HEK293 (cell line): Measurements from ENCODE around the gene ZWILCH.

Experiments used
- TCF7L2 ChIP-seq: IDR thresholded peaks from 2 replicates; pipeline ENCODE4 v1.6.1; 2011; ENCODE audit warnings: low read depth, mild to moderate bottlenecking, inconsistent platforms, low read length, moderate library complexity, borderline replicate concordance
- ZBTB48 ChIP-seq: fragments of 450-650 bp; formaldehyde crosslinking; IDR thresholded peaks from 2 replicates; pipeline ENCODE4 v1.5.1; 2016; ENCODE audit warnings: missing biosample characterization, missing genetic modification characterization
- ZNF121 ChIP-seq: fragments of 450-650 bp; formaldehyde crosslinking; IDR thresholded peaks from 2 replicates; pipeline ENCODE4 v1.5.1; 2016; ENCODE audit warnings: missing biosample characterization, missing genetic modification characterization
- ZNF146 ChIP-seq: fragments of 450-650 bp; formaldehyde crosslinking; IDR thresholded peaks from 2 replicates; pipeline ENCODE4 v1.5.1; 2016; ENCODE audit warnings: missing biosample characterization, missing genetic modification characterization
- ZNF248 ChIP-seq: fragments of 450-650 bp; formaldehyde crosslinking; IDR thresholded peaks from 2 replicates; pipeline ENCODE4 v1.5.1; 2017; ENCODE audit warnings: missing biosample characterization, missing genetic modification characterization
- ZNF311 ChIP-seq: fragments of 450-650 bp; formaldehyde crosslinking; IDR thresholded peaks from 2 replicates; pipeline ENCODE4 v1.5.1; 2017; ENCODE audit warnings: missing biosample characterization, missing genetic modification characterization, borderline replicate concordance
- ZNF529 ChIP-seq: fragments of 450-650 bp; formaldehyde crosslinking; IDR thresholded peaks from 2 replicates; pipeline ENCODE4 v1.5.1; 2017; ENCODE audit warnings: missing genetic modification characterization, missing biosample characterization; ENCODE audit not compliant: insufficient replicate concordance
- ZNF544 ChIP-seq: fragments of 450-650 bp; formaldehyde crosslinking; IDR thresholded peaks from 2 replicates; pipeline ENCODE4 v1.5.0; 2017; ENCODE audit warnings: missing biosample characterization, missing genetic modification characterization
- ZNF645 ChIP-seq: fragments of 450-650 bp; formaldehyde crosslinking; IDR thresholded peaks from 2 replicates; pipeline ENCODE4; 2016; ENCODE audit warnings: missing biosample characterization, missing genetic modification characterization
- TF ChIP-seq, protein P1 (sequence below): fragments of 450-650 bp; formaldehyde crosslinking; conservative IDR thresholded peaks from 2 replicates; pipeline ENCODE4 v1.5.1; 2016; ENCODE audit warnings: low read depth, missing biosample characterization, missing genetic modification characterization
- TF ChIP-seq, protein P2 (sequence below): fragments of 450-650 bp; formaldehyde crosslinking; IDR thresholded peaks from 2 replicates; pipeline ENCODE4 v1.5.1; 2016; ENCODE audit warnings: missing biosample characterization, missing genetic modification characterization
- TF ChIP-seq, protein P3 (sequence below): fragments of 450-650 bp; formaldehyde crosslinking; IDR thresholded peaks from 2 replicates; pipeline ENCODE4 v1.5.1; 2016; ENCODE audit warnings: missing biosample characterization, missing genetic modification characterization

DNA sequence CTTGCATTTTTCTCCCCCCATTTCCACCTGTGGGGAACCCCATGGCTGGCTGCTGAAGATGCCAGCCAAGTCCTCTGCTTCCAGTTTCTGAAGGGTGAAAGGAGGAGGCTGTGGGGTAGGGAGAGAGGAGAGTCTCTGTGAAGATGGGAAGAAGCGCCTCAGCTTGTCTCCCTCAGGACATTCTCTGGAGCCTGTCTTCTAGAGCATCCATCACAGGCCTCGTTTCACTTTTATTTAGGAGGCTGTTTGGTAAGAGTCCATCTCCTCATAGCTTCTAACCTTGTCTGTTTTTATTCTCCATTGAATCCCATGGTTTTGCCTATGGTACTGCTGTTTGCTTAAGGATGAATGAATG is 69.4 kb downstream of the ZWILCH start:
- no peak for TF ChIP-seq ZNF248 (tag by site-specific recombination)
- TF ChIP-seq ZNF529 (tag by site-specific recombination), result no peak
- TF ChIP-seq, protein P1, sequence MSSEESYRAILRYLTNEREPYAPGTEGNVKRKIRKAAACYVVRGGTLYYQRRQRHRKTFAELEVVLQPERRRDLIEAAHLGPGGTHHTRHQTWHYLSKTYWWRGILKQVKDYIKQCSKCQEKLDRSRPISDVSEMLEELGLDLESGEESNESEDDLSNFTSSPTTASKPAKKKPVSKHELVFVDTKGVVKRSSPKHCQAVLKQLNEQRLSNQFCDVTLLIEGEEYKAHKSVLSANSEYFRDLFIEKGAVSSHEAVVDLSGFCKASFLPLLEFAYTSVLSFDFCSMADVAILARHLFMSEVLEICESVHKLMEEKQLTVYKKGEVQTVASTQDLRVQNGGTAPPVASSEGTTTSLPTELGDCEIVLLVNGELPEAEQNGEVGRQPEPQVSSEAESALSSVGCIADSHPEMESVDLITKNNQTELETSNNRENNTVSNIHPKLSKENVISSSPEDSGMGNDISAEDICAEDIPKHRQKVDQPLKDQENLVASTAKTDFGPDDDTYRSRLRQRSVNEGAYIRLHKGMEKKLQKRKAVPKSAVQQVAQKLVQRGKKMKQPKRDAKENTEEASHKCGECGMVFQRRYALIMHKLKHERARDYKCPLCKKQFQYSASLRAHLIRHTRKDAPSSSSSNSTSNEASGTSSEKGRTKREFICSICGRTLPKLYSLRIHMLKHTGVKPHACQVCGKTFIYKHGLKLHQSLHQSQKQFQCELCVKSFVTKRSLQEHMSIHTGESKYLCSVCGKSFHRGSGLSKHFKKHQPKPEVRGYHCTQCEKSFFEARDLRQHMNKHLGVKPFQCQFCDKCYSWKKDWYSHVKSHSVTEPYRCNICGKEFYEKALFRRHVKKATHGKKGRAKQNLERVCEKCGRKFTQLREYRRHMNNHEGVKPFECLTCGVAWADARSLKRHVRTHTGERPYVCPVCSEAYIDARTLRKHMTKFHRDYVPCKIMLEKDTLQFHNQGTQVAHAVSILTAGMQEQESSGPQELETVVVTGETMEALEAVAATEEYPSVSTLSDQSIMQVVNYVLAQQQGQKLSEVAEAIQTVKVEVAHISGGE (tag by site-specific recombination), result no peak
- no peak for TF ChIP-seq ZNF311 (tag by site-specific recombination)
- TF ChIP-seq ZNF121, result no peak
- TF ChIP-seq, protein P2, sequence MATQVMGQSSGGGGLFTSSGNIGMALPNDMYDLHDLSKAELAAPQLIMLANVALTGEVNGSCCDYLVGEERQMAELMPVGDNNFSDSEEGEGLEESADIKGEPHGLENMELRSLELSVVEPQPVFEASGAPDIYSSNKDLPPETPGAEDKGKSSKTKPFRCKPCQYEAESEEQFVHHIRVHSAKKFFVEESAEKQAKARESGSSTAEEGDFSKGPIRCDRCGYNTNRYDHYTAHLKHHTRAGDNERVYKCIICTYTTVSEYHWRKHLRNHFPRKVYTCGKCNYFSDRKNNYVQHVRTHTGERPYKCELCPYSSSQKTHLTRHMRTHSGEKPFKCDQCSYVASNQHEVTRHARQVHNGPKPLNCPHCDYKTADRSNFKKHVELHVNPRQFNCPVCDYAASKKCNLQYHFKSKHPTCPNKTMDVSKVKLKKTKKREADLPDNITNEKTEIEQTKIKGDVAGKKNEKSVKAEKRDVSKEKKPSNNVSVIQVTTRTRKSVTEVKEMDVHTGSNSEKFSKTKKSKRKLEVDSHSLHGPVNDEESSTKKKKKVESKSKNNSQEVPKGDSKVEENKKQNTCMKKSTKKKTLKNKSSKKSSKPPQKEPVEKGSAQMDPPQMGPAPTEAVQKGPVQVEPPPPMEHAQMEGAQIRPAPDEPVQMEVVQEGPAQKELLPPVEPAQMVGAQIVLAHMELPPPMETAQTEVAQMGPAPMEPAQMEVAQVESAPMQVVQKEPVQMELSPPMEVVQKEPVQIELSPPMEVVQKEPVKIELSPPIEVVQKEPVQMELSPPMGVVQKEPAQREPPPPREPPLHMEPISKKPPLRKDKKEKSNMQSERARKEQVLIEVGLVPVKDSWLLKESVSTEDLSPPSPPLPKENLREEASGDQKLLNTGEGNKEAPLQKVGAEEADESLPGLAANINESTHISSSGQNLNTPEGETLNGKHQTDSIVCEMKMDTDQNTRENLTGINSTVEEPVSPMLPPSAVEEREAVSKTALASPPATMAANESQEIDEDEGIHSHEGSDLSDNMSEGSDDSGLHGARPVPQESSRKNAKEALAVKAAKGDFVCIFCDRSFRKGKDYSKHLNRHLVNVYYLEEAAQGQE (tag by site-specific recombination), result no peak
- TF ChIP-seq, protein P3, sequence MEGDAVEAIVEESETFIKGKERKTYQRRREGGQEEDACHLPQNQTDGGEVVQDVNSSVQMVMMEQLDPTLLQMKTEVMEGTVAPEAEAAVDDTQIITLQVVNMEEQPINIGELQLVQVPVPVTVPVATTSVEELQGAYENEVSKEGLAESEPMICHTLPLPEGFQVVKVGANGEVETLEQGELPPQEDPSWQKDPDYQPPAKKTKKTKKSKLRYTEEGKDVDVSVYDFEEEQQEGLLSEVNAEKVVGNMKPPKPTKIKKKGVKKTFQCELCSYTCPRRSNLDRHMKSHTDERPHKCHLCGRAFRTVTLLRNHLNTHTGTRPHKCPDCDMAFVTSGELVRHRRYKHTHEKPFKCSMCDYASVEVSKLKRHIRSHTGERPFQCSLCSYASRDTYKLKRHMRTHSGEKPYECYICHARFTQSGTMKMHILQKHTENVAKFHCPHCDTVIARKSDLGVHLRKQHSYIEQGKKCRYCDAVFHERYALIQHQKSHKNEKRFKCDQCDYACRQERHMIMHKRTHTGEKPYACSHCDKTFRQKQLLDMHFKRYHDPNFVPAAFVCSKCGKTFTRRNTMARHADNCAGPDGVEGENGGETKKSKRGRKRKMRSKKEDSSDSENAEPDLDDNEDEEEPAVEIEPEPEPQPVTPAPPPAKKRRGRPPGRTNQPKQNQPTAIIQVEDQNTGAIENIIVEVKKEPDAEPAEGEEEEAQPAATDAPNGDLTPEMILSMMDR (tag by site-specific recombination), result no peak
- no peak for TF ChIP-seq ZNF146
- no peak for TF ChIP-seq ZBTB48 (tag by site-specific recombination)
- no peak for TF ChIP-seq ZNF544 (tag by site-specific recombination)
- no peak for TF ChIP-seq TCF7L2
- TF ChIP-seq ZNF645 (tag by site-specific recombination), result no peak
